Measurements from ENCODE around the gene SORCS2. TPM values are rescaled to one million over a fixed set of nuclear protein-coding genes. Genes with fewer than 3 reads are reported as not detected.

SORCS2 gene
- polyA plus RNA-seq, 1 donor (not counting 4 experiments of a cell fraction or from before 2014, with no cell fraction given), result 0.09 TPM

DNA sequence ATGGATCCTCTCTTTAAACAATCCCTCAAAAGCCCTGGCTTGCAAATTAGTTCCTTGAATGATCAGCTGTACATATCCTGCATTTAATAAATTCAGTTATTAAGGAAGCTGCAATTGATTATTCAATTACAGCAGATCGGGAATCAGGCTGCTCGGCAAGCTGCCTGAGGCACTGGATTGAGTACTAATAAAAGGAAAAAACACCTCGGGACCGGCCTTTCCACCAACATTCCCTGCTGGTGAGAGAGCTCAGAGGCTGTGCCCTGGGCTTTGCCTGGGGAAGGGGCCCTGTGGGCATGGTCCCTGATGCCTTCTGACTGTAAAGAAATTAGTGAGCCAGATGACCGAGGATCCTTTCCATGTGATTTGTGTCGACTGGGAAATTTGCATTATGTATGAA lies 69.2 kb downstream of the SORCS2 start:
- Histone ChIP-seq H4K20me1 (ENCODE audit: control insufficient read depth, extremely low read depth, insufficient read depth, low read length) (no peaks in the 10 kb centered on the region), H3K9me3 (ENCODE audit: control insufficient read depth, low read depth, low read length) (no peaks in the 10 kb centered on the region), H3K4me2 (ENCODE audit: control insufficient read depth, extremely low read depth, insufficient read depth, low read depth, low read length) (no peak overlapping the region), H2AFZ (ENCODE audit: control insufficient read depth, low read length) (no peak overlapping the region), H3K36me3 (ENCODE audit: control insufficient read depth in 2 of 2, extremely low read depth in 1 of 2, insufficient read depth in 2 of 2, low read length in 2 of 2) (no peaks in the 10 kb centered on the region), H3K4me3 (ENCODE audit: control insufficient read depth in 2 of 3, extremely low read depth in 1 of 3, insufficient read depth in 2 of 3, low read depth in 1 of 3, low read length in 3 of 3) (no peak overlapping the region), H3K9me1 (ENCODE audit: control insufficient read depth, extremely low read depth, insufficient read depth, low read length) (no peaks in the 10 kb centered on the region), H3K4me1 (ENCODE audit: control insufficient read depth, extremely low read depth, insufficient read depth, low read length) (peaks cover 8% of the 10 kb centered on the region), H3K79me2 (ENCODE audit: control insufficient read depth, insufficient read depth, low read length) (no peaks in the 10 kb centered on the region), H3K9ac (ENCODE audit: control insufficient read depth, extremely low read depth, insufficient read depth, low read length) (no peak overlapping the region), H3K27me3 (ENCODE audit: control insufficient read depth, extremely low read depth, insufficient read depth, low read length) (peaks cover 6% of the 10 kb centered on the region), H3K27ac (ENCODE audit: control insufficient read depth, insufficient read depth, low read length) (no peak overlapping the region)
- dilution Hi-C loops (cut with MboI; ENCODE audit: extremely low pct_ligation_motif_present, low sequenced_read_pairs), result no loop called here
- DNase-seq (ENCODE audit: low read depth, low spot score) (no peak), FAIRE-seq (no peak)
- TF ChIP-seq CTCF (optimal IDR thresholded peaks at IDR 0.05 in 1 of 3, IDR thresholded peaks at IDR 0.05 in 1 of 3, conservative IDR thresholded peaks at IDR 0.05 in 1 of 3; ENCODE audit: extremely low read depth in 1 of 3, insufficient read depth in 2 of 3, low read length in 3 of 3), result no peak
- TF ChIP-seq EZH2 (IDR thresholded peaks at IDR 0.05; ENCODE audit: low read length), result no peak

GRCh38 chr4:7262134-7262533 lies 69.8 kb downstream of the SORCS2 start:
- no peaks in the 10 kb centered on the region for H4K20me1 ChIP-seq (ENCODE audit: control insufficient read depth, extremely low read depth, insufficient read depth, low read length)
- no peaks in the 10 kb centered on the region for H3K9me1 ChIP-seq (ENCODE audit: control insufficient read depth, extremely low read depth, insufficient read depth, low read length)
- H3K9ac ChIP-seq (ENCODE audit: control insufficient read depth, extremely low read depth, insufficient read depth, low read length), result no peak overlapping the region
- dilution Hi-C loops (cut with MboI; ENCODE audit: extremely low pct_ligation_motif_present, low sequenced_read_pairs), result no loop called here
- H3K4me3 ChIP-seq (ENCODE audit: control insufficient read depth in 2 of 3, extremely low read depth in 1 of 3, insufficient read depth in 2 of 3, low read depth in 1 of 3, low read length in 3 of 3), result no peak overlapping the region
- no peaks in the 10 kb centered on the region for H3K79me2 ChIP-seq (ENCODE audit: control insufficient read depth, insufficient read depth, low read length)
- no peaks in the 10 kb centered on the region for H3K36me3 ChIP-seq (ENCODE audit: control insufficient read depth in 2 of 2, extremely low read depth in 1 of 2, insufficient read depth in 2 of 2, low read length in 2 of 2)
- DNase-seq (ENCODE audit: low read depth, low spot score) (no peak), FAIRE-seq (no peak)
- peaks cover 10% of the 10 kb centered on the region for H3K4me1 ChIP-seq (ENCODE audit: control insufficient read depth, extremely low read depth, insufficient read depth, low read length)
- no peak overlapping the region for H3K4me2 ChIP-seq (ENCODE audit: control insufficient read depth, extremely low read depth, insufficient read depth, low read depth, low read length)
- no peak overlapping the region for H3K27ac ChIP-seq (ENCODE audit: control insufficient read depth, insufficient read depth, low read length)
- peaks cover 6% of the 10 kb centered on the region for H3K27me3 ChIP-seq (ENCODE audit: control insufficient read depth, extremely low read depth, insufficient read depth, low read length)
- no peak for TF ChIP-seq CTCF (optimal IDR thresholded peaks at IDR 0.05 in 1 of 3, IDR thresholded peaks at IDR 0.05 in 1 of 3, conservative IDR thresholded peaks at IDR 0.05 in 1 of 3; ENCODE audit: extremely low read depth in 1 of 3, insufficient read depth in 2 of 3, low read length in 3 of 3)
- no peak for TF ChIP-seq EZH2 (IDR thresholded peaks at IDR 0.05; ENCODE audit: low read length)
- no peaks in the 10 kb centered on the region for H3K9me3 ChIP-seq (ENCODE audit: control insufficient read depth, low read depth, low read length)
- no peak overlapping the region for H2AFZ ChIP-seq (ENCODE audit: control insufficient read depth, low read length)

Data from keratinocyte (primary cell).